Uterus (tissue), 2 donors: ENCODE measurements around the gene ARHGAP44.

Experiments
- POLR2A ChIP-seq, 2 donors: fragments of 450-650 bp; IDR thresholded peaks; one replicate each; pipeline ENCODE4 v1.6.1; 2016; ENCODE audit warnings: antibody characterized with exemption in 2 of 2, mild to moderate bottlenecking in 1 of 2, moderate library complexity in 1 of 2
- TF ChIP-seq, protein P1 (sequence below), 4 experiments: fragments of 200-600 bp in 2 of 4; fragments of 450-650 bp in 2 of 4; sonication (generic) in 2 of 4; IDR thresholded peaks; one replicate each; pipeline ENCODE4 v1.5.1; 2016 to 2019; ENCODE audit warnings: antibody characterized with exemption in 4 of 4, mild to moderate bottlenecking in 2 of 4, moderate library complexity in 1 of 4

DNA sequence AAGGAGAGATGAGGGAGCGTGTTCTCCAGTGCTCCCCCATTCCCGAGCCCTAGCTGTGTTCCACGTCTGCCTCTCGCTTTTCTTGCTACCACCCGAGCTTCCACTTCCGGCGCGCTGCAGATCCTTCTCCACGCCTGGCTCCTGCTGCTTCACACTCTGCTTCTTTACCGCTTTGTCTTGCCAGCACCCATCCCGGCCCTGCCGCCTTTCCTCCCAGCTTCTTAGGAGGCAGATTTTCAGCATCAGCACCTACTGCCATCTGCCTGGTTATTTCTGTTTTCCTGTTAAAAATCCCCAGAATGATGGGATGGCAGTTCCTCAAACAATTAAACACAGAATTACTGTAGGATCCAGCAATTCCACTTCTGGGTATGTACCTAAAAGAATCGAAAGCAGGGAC is 163.9 kb downstream of the ARHGAP44 start:
- TF ChIP-seq POLR2A (IDR thresholded peaks at IDR 0.05), result no peak
- TF ChIP-seq, protein P1, sequence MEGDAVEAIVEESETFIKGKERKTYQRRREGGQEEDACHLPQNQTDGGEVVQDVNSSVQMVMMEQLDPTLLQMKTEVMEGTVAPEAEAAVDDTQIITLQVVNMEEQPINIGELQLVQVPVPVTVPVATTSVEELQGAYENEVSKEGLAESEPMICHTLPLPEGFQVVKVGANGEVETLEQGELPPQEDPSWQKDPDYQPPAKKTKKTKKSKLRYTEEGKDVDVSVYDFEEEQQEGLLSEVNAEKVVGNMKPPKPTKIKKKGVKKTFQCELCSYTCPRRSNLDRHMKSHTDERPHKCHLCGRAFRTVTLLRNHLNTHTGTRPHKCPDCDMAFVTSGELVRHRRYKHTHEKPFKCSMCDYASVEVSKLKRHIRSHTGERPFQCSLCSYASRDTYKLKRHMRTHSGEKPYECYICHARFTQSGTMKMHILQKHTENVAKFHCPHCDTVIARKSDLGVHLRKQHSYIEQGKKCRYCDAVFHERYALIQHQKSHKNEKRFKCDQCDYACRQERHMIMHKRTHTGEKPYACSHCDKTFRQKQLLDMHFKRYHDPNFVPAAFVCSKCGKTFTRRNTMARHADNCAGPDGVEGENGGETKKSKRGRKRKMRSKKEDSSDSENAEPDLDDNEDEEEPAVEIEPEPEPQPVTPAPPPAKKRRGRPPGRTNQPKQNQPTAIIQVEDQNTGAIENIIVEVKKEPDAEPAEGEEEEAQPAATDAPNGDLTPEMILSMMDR (IDR thresholded peaks at IDR 0.05), result no peak
